Fibroblast of lung (primary cell): ENCODE results near the gene VSIG10L.

Source experiments
- EZH2 ChIP-seq: IDR thresholded peaks from 2 replicates; pipeline ENCODE4 v1.5.1; 2012; ENCODE audit warnings: low read length, control low read depth, mild to moderate bottlenecking; ENCODE audit errors: missing control alignments
- TF ChIP-seq, protein P1 (sequence below), 2 donors: IDR thresholded peaks in 1 of 2; conservative IDR thresholded peaks in 1 of 2; 1 replicate in 1 of 2; 2 replicates in 1 of 2; pipeline ENCODE4 v1.5.1; 2011 to 2012; ENCODE audit warnings: low read length in 2 of 2, control low read depth in 1 of 2, inconsistent platforms in 1 of 2, low read depth in 1 of 2, mild to moderate bottlenecking in 1 of 2

- TF ChIP-seq, protein P1, sequence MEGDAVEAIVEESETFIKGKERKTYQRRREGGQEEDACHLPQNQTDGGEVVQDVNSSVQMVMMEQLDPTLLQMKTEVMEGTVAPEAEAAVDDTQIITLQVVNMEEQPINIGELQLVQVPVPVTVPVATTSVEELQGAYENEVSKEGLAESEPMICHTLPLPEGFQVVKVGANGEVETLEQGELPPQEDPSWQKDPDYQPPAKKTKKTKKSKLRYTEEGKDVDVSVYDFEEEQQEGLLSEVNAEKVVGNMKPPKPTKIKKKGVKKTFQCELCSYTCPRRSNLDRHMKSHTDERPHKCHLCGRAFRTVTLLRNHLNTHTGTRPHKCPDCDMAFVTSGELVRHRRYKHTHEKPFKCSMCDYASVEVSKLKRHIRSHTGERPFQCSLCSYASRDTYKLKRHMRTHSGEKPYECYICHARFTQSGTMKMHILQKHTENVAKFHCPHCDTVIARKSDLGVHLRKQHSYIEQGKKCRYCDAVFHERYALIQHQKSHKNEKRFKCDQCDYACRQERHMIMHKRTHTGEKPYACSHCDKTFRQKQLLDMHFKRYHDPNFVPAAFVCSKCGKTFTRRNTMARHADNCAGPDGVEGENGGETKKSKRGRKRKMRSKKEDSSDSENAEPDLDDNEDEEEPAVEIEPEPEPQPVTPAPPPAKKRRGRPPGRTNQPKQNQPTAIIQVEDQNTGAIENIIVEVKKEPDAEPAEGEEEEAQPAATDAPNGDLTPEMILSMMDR (conservative IDR thresholded peaks at IDR 0.05 in 1 of 2, IDR thresholded peaks at IDR 0.05 in 1 of 2; ENCODE audit: low read depth in 1 of 2, low read length in 2 of 2): no peak
- TF ChIP-seq EZH2: no peak
Measured at GRCh38 chr19:51356159-51356801, 14.3 kb upstream of the VSIG10L start.
